ENCODE measurements around the gene ABCB8. TPM values are rescaled to one million over a fixed set of nuclear protein-coding genes. Genes with fewer than 3 reads are reported as not detected.
A peak's percentile ranks its signal among the peaks of the same experiment; 100 is the strongest.
"Not testable (repeated sequence)": the region's sequence is repeated elsewhere in the genome, so short reads cannot be mapped to it uniquely, and the experiment has no call there.

The ABCB8 gene
- total and polyA plus RNA-seq, 2 of the 8 experiments (the other 6 are each of a cell fraction or from before 2014, with no cell fraction given) = 17.7 to 27.0 TPM

GRCh38 chr7:151026771-151027727 is 1.2 kb upstream of the ABCB8 start:
- not testable (repeated sequence) for H4K8ac ChIP-seq (ENCODE audit: extremely low read depth, insufficient read depth, low read length); FAIRE-seq; H3K23me2 ChIP-seq (ENCODE audit: low read depth, low read length); H3K23ac ChIP-seq (ENCODE audit: insufficient read length); DNase-seq (ENCODE audit: low read depth in 1 of 2, low spot score in 2 of 2); H3K14ac ChIP-seq (ENCODE audit: insufficient read length); H3K79me2 ChIP-seq (ENCODE audit: control insufficient read depth in 1 of 2, insufficient read depth in 2 of 2, low read length in 2 of 2); H2BK20ac ChIP-seq (ENCODE audit: low read length); H3K27me3 ChIP-seq (replicated peaks in 1 of 4; ENCODE audit: control insufficient read depth in 3 of 4, extremely low read depth in 1 of 4, insufficient read depth in 3 of 4, low read length in 3 of 4); H3K4ac ChIP-seq (replicated peaks; ENCODE audit: insufficient read length, low read depth, low read length); H3K4me1 ChIP-seq (replicated peaks in 1 of 4; ENCODE audit: control insufficient read depth in 3 of 4, insufficient read depth in 4 of 4, low read length in 3 of 4); H3K36me3 ChIP-seq (ENCODE audit: control insufficient read depth in 2 of 4, insufficient read depth in 4 of 4, low read length in 3 of 4); H3K79me1 ChIP-seq (ENCODE audit: low read depth, low read length); H3K56ac ChIP-seq (replicated peaks; ENCODE audit: insufficient read length, low read depth, low read length); H3K18ac ChIP-seq (ENCODE audit: extremely low read depth, low read length); H3K9me3 ChIP-seq (ENCODE audit: insufficient read depth in 2 of 2, low read depth in 1 of 2, low read length in 1 of 2); H2BK5ac ChIP-seq (ENCODE audit: low read depth, low read length); H2AFZ ChIP-seq (ENCODE audit: low read length); H2BK15ac ChIP-seq (ENCODE audit: low read length); H3K9ac ChIP-seq (replicated peaks in 1 of 4; ENCODE audit: extremely low read depth in 1 of 4, low read depth in 3 of 4, low read length in 3 of 4); H4K20me1 ChIP-seq (replicated peaks in 1 of 2; ENCODE audit: control insufficient read depth in 1 of 2, insufficient read depth in 2 of 2, low read length in 2 of 2)
- ChIA-PET CTCF (ENCODE audit: partially characterized antibody) (interaction anchor here (0.5 to 2.7 kb wide), 10 partner anchors 8 to 145 kb away, joined by 3 to 24 read pairs (median 10); partner anchors contain the start of gene CDK5), POLR2A (ENCODE audit: partially characterized antibody) (interaction anchor here (1.0 to 3.2 kb wide), 5 partner anchors 9 to 36 kb away, joined by 3 to 18 read pairs (median 7); partner anchors contain the start of gene CDK5)
- Histone ChIP-seq H3K4me2 (ENCODE audit: insufficient read depth in 1 of 2, low read depth in 2 of 2, low read length in 2 of 2) (peak overlapping the region; percentile 75 to 90), H2AK5ac (ENCODE audit: low read depth, low read length) (0 out of 2 replicates have a peak overlapping the region, but pooled peaks have one; percentile 39), H4K91ac (replicated peaks; ENCODE audit: insufficient read length, low read length) (peak overlapping the region; percentile 49), H4K5ac (ENCODE audit: insufficient read length, low read depth, low read length) (peak overlapping the region; percentile 31), H2BK120ac (replicated peaks; ENCODE audit: low read depth, low read length) (peak overlapping the region; percentile 60), H3K27ac (ENCODE audit: low read depth, low read length) (peak overlapping the region; percentile 13; the same call in 1 of the 2 replicates), H3K4me3 (ENCODE audit: extremely low read depth in 1 of 4, insufficient read depth in 2 of 4, low read depth in 3 of 4, low read length in 4 of 4) (peak overlapping the region in 3 of 4 experiments; percentile 15 to 71 (median 32); a peak in 6 of 8 replicates), H2BK12ac (ENCODE audit: low read depth, low read length) (peak overlapping the region; percentile 50; the same call in 1 of the 2 replicates)
- 52% methylated on average over 19 of the region's 19 CpGs; no CpG with 5 or more reads in 1 of the 2 experiments for WGBS, 2 experiments (ENCODE audit: extremely low coverage in 1 of 2, insufficient coverage in 1 of 2, insufficient read length in 1 of 2, insufficient replicate concordance in 2 of 2, low coverage in 1 of 2, low lambda C conversion rate in 2 of 2, missing lambda C conversion rate in 1 of 2)
- TF ChIP-seq, protein P1, sequence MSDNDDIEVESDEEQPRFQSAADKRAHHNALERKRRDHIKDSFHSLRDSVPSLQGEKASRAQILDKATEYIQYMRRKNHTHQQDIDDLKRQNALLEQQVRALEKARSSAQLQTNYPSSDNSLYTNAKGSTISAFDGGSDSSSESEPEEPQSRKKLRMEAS (IDR thresholded peaks at IDR 0.05) = peak; percentile 44; the same call in 1 of the 2 replicates
